Immature natural killer cell (primary cell): Measurements from ENCODE around the gene FRMD4A. TPM values are rescaled to one million over a fixed set of nuclear protein-coding genes. Genes with fewer than 3 reads are reported as not detected.
"Not testable (repeated sequence)": the region's sequence is repeated elsewhere in the genome, so short reads cannot be mapped to it uniquely, and the experiment has no call there.

ENCODE experiments used
- DNase-seq, 3 donors: peaks; one replicate each; pipeline ENCODE4 v3.0.0; 2022; ENCODE audit warnings: mixed read lengths in 1 of 3
- H3K27ac Mint-ChIP-seq, 6 donors: one replicate each; pipeline ENCODE4 v1.8.0; 2020; ENCODE audit warnings: mixed read lengths in 6 of 6, mild to moderate bottlenecking in 5 of 6, inconsistent platforms in 4 of 6, moderate library complexity in 3 of 6
- H3K27me3 Mint-ChIP-seq, 3 donors: one replicate each; pipeline ENCODE4 v1.8.0; 2020 to 2021; ENCODE audit warnings: low read depth in 3 of 3, mild to moderate bottlenecking in 3 of 3, mixed read lengths in 3 of 3, moderate library complexity in 3 of 3, inconsistent platforms in 1 of 3
- H3K36me3 Mint-ChIP-seq, 3 donors: one replicate each; pipeline ENCODE4 v1.8.0; 2020; ENCODE audit warnings: mixed read lengths in 3 of 3, inconsistent platforms in 2 of 3, mild to moderate bottlenecking in 2 of 3
- H3K4me1 Mint-ChIP-seq, 2 donors: one replicate each; pipeline ENCODE4 v1.8.0; 2020; ENCODE audit warnings: inconsistent platforms in 2 of 2, mild to moderate bottlenecking in 2 of 2, mixed read lengths in 2 of 2, moderate library complexity in 1 of 2
- H3K4me3 Mint-ChIP-seq, 5 donors: one replicate each; pipeline ENCODE4 v1.8.0; 2020; ENCODE audit warnings: mild to moderate bottlenecking in 5 of 5, mixed read lengths in 5 of 5, inconsistent platforms in 3 of 5, moderate library complexity in 3 of 5
- H3K9me3 Mint-ChIP-seq, 6 donors: one replicate each; pipeline ENCODE4 v1.8.0; 2020; ENCODE audit warnings: mild to moderate bottlenecking in 6 of 6, mixed read lengths in 6 of 6, inconsistent platforms in 4 of 6, moderate library complexity in 3 of 6
- polyA plus RNA-seq, 3 donors: library from polyadenylated mRNA; unstranded; fragments of 300-500 nt; fragmentation: Illumina TruSeq; gene quantifications; one replicate each; pipeline ENCODE4 v1.2.3, GENCODE V29; 2021

Gene FRMD4A
- polyA plus RNA-seq, 3 donors from 2014 or later: 0.48 TPM; not detected in 2

DNA sequence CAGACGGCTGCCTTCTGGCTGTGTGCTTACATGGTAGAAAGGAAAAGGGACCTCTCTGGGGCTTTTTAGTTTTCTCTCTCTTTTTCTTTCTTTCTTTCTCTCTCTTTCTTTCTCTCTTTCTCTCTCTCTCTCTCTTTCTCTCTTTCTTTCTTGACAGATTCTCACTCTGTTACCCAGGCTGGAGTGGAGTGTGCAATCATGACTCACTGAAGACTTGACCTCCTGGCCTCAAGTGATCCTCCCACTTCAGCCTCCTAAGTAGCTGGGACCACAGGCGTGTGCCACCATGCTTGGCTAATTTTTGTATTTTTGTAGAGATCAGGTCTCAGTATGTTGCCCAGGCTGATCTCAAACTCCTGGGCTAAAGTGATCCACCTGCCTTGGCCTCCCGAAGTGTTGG is 409.6 kb downstream of the FRMD4A start:
- DNase-seq, H3K4me3 Mint-ChIP-seq, H3K9me3 Mint-ChIP-seq, H3K36me3 Mint-ChIP-seq, H3K27ac Mint-ChIP-seq, H3K4me1 Mint-ChIP-seq: not testable (repeated sequence)
- H3K27me3 Mint-ChIP-seq: peaks cover 3 to 11% (median 7%) of the 10 kb centered on the region in 3 donors

GRCh38 chr10:13920465-13920864 is 410.3 kb downstream of the FRMD4A start:
- Mint-ChIP-seq H3K9me3 (no peaks in the 10 kb centered on the region), H3K4me1 (no peaks in the 10 kb centered on the region), H3K36me3 (no peaks in the 10 kb centered on the region), H3K4me3 (no peak overlapping the region), H3K27ac (no peak overlapping the region), H3K27me3 (peaks cover 3 to 7% (median 7%) of the 10 kb centered on the region in 3 donors)
- no peak for DNase-seq

DNA sequence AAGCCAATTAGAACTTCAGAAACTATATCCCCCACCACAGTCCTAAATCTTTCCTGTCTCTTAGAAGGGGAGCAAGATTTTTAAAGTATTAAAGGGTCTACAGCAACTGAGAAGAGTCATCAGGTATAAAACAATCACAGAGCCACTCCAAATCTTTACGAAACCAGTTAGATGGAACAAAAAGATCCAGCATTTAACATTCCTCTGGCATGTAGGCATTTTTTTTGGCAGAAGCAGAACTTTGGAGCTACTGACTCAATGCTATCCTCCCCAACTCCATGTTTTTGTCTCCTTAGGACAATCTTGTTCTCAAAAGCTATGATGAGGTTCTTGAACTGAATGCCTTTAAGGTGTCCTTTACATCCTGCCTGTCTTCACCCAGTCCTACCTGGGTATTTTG is 410.7 kb downstream of the FRMD4A start:
- Mint-ChIP-seq H3K36me3 (no peaks in the 10 kb centered on the region), H3K4me3 (no peak overlapping the region), H3K9me3 (no peaks in the 10 kb centered on the region), H3K27me3 (peaks cover 3 to 7% (median 7%) of the 10 kb centered on the region in 3 donors), H3K4me1 (no peaks in the 10 kb centered on the region), H3K27ac (no peak overlapping the region)
- DNase-seq: no peak

GRCh38 chr10:13917791-13918190 is 412.9 kb downstream of the FRMD4A start:
- Mint-ChIP-seq H3K36me3 (no peaks in the 10 kb centered on the region), H3K27ac (no peak overlapping the region), H3K4me3 (no peak overlapping the region), H3K9me3 (no peaks in the 10 kb centered on the region), H3K4me1 (no peaks in the 10 kb centered on the region), H3K27me3 (peaks cover 4 to 7% (median 7%) of the 10 kb centered on the region in 3 donors)
- DNase-seq: no peak

DNA sequence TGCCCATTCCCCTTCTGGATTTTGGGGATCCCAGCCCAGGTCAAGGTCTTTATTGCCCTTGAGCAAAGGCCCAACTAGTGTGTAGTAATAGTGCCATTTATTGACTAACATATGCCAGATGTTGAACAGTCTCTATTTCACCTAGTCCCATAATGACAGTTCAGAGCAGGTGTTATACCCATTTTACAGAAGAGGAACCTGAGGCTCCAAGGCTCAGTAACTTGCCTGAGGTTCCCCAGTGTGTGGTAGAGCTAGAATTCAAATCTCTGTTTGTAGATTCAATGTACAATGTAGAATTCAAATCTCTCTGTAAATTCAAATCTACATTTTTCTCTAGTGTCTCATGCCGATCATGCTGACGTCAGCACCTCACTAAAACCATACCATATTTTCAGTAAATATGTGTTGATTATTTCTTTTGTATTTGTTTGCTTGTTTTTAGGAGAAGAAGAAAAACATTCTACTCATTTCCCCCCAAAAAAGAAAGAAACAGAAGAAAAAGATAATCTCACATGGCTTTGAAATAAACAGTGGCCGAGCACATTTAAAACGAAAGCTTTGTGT is 414.3 kb downstream of the FRMD4A start:
- no peak overlapping the region for H3K4me3 Mint-ChIP-seq
- H3K27ac Mint-ChIP-seq: no peak overlapping the region
- peaks cover 1 to 7% (median 4%) of the 10 kb centered on the region in 3 donors for H3K27me3 Mint-ChIP-seq
- H3K9me3 Mint-ChIP-seq: no peaks in the 10 kb centered on the region
- DNase-seq: no peak
- no peaks in the 10 kb centered on the region for H3K36me3 Mint-ChIP-seq
- H3K4me1 Mint-ChIP-seq: no peaks in the 10 kb centered on the region

- Mint-ChIP-seq H3K36me3 (no peaks in the 10 kb centered on the region), H3K4me3 (no peak overlapping the region), H3K4me1 (no peaks in the 10 kb centered on the region), H3K27me3 (peaks cover 2 to 4% (median 4%) of the 10 kb centered on the region in 3 donors), H3K9me3 (no peaks in the 10 kb centered on the region), H3K27ac (no peak overlapping the region)
- DNase-seq: no peak
Observed at GRCh38 chr10:13915710-13916109, 415.0 kb downstream of the FRMD4A start.

DNA sequence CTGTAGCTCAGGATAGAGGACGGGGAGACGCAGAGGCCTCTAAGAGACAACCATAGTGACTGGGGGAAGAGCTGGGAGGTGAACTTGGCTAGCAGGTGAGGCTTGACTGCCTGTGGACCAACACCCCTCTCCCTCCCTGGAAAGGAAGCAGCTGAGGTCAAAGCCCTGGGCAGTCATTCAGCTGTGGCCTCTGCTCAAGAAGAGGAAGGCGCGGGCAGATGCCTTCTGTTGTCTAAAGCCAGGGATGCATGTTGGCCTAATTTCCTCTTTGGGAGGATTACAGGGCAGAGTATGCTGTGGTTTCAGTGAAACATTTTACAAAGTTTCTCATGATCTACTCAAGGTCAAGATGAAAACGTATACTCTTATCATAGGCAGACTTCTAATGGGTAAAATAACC is 416.8 kb downstream of the FRMD4A start:
- DNase-seq: no peak
- H3K27ac Mint-ChIP-seq: no peak overlapping the region
- no peak overlapping the region for H3K4me3 Mint-ChIP-seq
- H3K36me3 Mint-ChIP-seq: no peaks in the 10 kb centered on the region
- no peaks in the 10 kb centered on the region for H3K9me3 Mint-ChIP-seq
- no peaks in the 10 kb centered on the region for H3K4me1 Mint-ChIP-seq
- peaks cover 4 to 6% (median 6%) of the 10 kb centered on the region in 3 donors for H3K27me3 Mint-ChIP-seq

DNA sequence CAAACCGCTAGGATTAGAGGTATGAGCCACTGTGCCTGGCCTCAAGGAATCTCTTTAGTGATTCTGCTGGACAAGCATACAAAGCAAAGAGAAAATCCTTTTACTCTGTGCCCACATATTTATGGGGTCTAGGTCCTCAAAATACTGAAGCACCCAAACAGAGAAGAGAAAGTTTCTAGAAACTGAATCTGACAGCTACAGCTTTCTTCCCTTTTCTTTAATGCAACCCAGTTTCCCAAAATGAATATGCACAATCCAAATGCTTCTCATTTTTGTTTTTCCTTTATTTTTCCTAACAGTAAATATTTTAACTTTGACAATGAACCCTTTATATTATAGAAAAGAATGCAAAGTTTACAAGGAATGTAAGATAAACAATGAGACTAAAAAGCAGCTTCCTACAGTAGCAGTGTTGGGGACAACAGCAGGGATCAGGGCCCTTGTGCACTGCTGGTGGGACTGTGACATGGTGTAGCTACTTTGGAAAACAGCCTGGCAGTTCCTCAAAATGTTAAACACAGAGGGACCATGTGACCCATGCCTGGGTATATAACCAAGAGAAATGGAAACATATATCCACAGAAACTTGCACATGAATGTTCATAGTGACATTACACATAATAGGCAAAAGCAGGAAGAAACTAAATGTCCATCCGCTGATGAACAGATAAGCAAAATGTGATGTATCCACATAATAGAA is 418.8 kb downstream of the FRMD4A start:
- DNase-seq: no peak
- Mint-ChIP-seq H3K4me1 (no peaks in the 10 kb centered on the region), H3K36me3 (no peaks in the 10 kb centered on the region), H3K27ac (no peak overlapping the region), H3K27me3 (peaks cover 4 to 10% (median 8%) of the 10 kb centered on the region in 3 donors), H3K9me3 (no peaks in the 10 kb centered on the region), H3K4me3 (no peak overlapping the region)

GRCh38 chr10:13909516-13910258 is 421.0 kb downstream of the FRMD4A start:
- DNase-seq: no peak
- Mint-ChIP-seq H3K4me3 (no peak overlapping the region), H3K36me3 (no peaks in the 10 kb centered on the region), H3K4me1 (no peaks in the 10 kb centered on the region), H3K27me3 (peaks cover 0 to 10% (median 8%) of the 10 kb centered on the region in 3 donors), H3K27ac (no peak overlapping the region), H3K9me3 (no peaks in the 10 kb centered on the region)

DNA sequence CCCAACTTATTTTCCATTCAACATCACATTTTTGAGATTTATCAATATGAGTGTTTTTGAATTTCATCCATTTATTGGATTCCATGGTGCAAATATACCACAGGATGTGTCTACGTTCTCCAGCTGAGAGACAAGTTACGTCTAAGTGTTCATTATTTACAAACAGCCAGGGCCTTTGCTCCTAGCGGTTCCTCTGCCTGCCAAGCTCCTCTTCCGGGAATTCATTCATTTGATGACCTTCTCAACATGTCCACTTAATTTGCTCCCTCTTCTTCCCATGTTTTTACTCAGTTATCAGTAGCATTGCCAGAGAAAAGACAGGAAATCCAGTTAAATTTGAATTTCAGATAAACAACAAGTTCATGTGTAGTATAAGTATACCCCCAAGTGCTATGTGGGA is 422.2 kb downstream of the FRMD4A start:
- Mint-ChIP-seq H3K27ac (no peak overlapping the region), H3K27me3 (peaks cover 0 to 10% (median 8%) of the 10 kb centered on the region in 3 donors), H3K9me3 (no peaks in the 10 kb centered on the region), H3K36me3 (no peaks in the 10 kb centered on the region), H3K4me1 (no peaks in the 10 kb centered on the region), H3K4me3 (no peak overlapping the region)
- no peak for DNase-seq

- Mint-ChIP-seq H3K36me3 (no peaks in the 10 kb centered on the region), H3K27ac (no peak overlapping the region), H3K4me1 (no peaks in the 10 kb centered on the region), H3K27me3 (peaks cover 0 to 12% (median 8%) of the 10 kb centered on the region in 3 donors), H3K9me3 (no peaks in the 10 kb centered on the region), H3K4me3 (no peak overlapping the region)
- no peak for DNase-seq
Observed at GRCh38 chr10:13907570-13907969, 423.2 kb downstream of the FRMD4A start.

GRCh38 chr10:13905281-13905680 is 425.4 kb downstream of the FRMD4A start:
- DNase-seq: no peak
- no peaks in the 10 kb centered on the region for H3K36me3 Mint-ChIP-seq
- no peaks in the 10 kb centered on the region for H3K9me3 Mint-ChIP-seq
- H3K27ac Mint-ChIP-seq: no peak overlapping the region
- H3K4me1 Mint-ChIP-seq: no peaks in the 10 kb centered on the region
- H3K27me3 Mint-ChIP-seq: peaks cover 0 to 12% (median 8%) of the 10 kb centered on the region in 3 donors
- no peak overlapping the region for H3K4me3 Mint-ChIP-seq

GRCh38 chr10:13904064-13904463 is 426.7 kb downstream of the FRMD4A start:
- Mint-ChIP-seq H3K9me3 (no peaks in the 10 kb centered on the region), H3K36me3 (no peaks in the 10 kb centered on the region), H3K4me3 (no peak overlapping the region), H3K4me1 (no peaks in the 10 kb centered on the region), H3K27ac (no peak overlapping the region), H3K27me3 (peaks cover 0 to 10% (median 8%) of the 10 kb centered on the region in 3 donors)
- DNase-seq: no peak

- H3K27me3 Mint-ChIP-seq: peaks cover 0 to 5% (median 2%) of the 10 kb centered on the region in 3 donors
- no peaks in the 10 kb centered on the region for H3K4me1 Mint-ChIP-seq
- no peak for DNase-seq
- no peak overlapping the region for H3K27ac Mint-ChIP-seq
- no peak overlapping the region for H3K4me3 Mint-ChIP-seq
- no peaks in the 10 kb centered on the region for H3K36me3 Mint-ChIP-seq
- H3K9me3 Mint-ChIP-seq: peaks cover 0 to 2% (median 0%) of the 10 kb centered on the region in 6 donors
Observed at GRCh38 chr10:13902868-13903587, 427.7 kb downstream of the FRMD4A start.
